ENCODE results near the gene DIP2C.
A peak's percentile ranks its signal among the peaks of the same experiment; 100 is the strongest.

The DIP2C gene

DNA sequence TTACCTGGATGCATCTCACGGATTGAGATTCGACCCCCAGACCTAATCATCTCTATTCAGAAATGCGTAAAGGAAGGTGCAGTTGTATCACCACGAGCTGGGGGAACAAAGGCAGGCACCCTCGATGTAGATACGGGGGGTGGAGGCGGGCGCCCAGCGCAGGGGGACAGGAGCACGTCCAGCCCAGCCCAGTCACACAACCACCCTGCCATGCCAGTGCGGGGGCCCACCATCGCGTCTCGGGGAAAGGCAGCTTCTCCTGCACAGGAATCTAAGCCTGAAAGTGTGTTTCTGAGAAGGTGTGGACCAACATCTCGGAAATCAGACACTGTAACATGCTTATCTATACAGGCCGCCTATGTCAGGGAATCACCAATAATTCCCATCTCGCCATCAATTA lies 131.1 kb downstream of the DIP2C start:
- DNase-seq (ENCODE audit: low read depth in 4 of 4, low spot score in 1 of 4) = no peak

DNA sequence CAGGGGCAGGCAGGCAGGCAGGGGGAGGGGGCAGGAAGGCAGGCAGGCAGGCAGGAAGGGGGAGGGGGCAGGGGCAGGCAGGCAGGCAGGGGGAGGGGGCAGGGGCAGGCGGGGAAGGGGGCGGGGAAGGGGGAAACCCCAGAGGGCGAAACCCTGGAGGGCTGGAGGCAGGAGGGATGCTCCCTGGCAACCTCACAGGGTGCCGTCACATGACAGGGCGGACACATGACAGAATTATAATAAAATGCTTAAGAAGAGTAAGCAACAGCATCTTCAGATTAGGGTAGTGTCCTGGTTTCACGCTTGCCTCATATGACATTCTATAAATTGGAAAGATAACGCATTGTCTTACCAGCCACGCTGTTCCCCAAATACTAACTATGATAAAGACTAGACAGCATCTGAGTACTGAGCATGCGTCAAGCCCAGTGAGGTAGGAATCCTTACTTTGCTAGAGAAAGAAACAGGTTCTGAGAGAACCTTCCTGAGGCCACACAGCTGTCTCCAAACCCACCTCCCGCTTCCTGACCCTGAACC lies 131.6 kb downstream of the DIP2C start:
- peak in 1 of 4 experiments; percentile 23 for DNase-seq (ENCODE audit: low read depth in 4 of 4, low spot score in 1 of 4)

DNA sequence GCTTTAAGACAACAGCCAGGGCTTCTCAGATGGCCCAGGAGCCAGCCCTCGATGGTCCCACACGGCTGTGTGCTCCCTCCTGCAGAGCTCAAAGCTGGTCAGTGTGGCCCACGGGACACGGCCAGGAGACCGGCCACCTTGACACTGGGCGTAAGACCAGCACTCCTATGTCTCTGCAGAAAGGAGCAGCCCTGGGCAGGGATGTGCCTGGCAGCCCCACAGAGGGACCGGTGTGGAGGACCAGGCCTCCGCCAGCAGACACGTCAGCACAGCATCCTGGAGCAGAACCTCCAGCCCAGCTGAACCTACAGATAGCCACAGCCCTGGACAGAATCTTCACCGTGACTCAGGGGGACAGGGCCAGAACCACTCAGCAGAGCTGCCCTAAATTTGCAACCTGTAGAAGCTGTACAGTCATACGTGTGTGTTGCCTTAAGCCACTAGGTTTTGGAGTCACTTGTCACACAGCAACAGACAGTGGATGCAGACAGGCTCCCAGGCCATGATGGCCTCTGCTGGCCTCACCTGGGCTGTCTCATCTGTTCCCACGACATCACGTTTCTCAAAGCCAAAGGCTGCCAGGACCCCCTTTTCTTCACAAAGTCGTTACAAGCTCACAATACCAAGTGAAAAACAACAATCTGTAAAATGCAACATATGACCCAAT lies 132.4 kb downstream of the DIP2C start:
- DNase-seq (ENCODE audit: low read depth in 4 of 4, low spot score in 1 of 4) = no peak

DNA sequence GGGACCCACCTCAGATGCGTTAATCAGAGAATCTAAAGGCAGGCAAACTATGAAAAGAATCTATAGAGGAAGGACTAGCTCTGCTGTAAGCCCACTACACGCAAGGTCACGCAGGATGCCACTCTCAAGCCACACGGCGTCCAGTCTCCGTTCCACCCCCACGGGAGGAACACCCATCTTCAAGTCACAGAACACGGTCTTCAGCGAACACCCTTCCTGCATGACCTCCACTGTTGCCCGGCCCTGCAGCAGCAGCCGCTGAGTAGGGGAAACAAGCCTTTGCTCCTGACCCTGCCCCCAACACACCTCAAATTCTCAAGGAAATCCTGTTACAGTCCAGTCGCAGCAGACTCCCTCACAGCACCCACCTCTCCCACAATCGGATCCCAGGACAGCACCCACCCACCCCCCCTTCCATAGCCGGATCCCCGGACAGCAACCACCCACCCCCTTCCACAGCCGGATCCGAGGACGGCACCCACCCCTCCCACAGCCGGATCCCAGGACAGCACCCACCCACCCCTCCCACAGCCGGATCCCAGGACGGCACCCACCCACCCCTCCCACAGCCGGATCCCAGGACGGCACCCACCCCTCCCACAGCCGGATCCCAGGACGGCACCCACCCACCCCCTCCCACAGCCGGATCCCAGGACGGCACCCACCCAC lies 133.7 kb downstream of the DIP2C start:
- DNase-seq (ENCODE audit: low read depth in 4 of 4, low spot score in 1 of 4) = no peak

DNA sequence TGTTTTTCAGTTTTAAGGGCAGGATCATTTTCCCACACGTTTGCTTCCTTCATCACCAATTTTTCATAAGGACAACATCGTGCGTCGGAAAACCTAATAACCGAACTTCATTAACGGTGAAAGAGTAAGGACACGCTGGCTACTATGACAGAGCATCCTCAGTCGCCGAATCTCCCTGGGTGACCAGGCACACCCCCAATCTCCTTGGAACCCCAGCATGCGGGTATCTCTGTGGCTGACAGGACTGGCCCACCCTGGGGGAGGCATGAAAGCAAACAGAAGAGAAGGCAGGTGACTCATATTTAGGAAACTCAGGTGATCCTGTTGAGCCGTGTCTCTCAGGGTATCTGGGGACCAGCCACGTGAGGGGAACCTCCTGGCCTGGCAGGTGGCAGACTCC lies 134.2 kb downstream of the DIP2C start:
- no peak for DNase-seq (ENCODE audit: low read depth in 4 of 4, low spot score in 1 of 4)

DNA sequence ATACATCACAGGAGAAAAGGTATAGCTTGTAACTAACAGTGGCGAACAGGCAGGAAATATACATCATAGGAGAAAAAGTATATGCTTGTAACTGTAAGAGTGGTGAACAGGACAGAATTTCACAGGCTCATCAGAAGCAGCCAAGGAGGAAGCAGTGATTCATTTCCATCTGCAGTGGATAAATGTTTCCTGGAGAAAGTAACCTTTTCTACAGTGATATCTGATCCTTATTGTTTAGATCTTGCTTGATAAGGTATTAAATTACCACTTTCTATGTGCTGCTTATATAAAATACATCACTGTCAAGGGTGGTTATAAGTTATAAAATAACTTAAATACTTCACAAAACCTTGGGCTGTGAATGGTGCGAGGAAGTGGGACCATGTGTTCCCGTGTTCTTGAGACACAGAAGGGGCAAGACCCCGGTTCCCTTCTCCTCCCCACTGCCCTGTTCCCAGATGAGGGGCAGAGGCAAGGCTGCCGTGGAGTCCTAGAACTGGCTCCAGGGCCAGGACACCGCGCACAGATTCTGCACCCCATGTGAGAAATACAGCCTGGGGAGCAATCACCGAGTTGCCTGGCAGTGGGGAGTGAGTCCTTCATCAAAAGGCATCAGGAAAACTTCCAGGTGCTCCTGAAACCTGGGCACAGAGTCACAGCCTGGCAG lies 135.2 kb downstream of the DIP2C start:
- no peak for DNase-seq (ENCODE audit: low read depth in 4 of 4, low spot score in 1 of 4)

DNA sequence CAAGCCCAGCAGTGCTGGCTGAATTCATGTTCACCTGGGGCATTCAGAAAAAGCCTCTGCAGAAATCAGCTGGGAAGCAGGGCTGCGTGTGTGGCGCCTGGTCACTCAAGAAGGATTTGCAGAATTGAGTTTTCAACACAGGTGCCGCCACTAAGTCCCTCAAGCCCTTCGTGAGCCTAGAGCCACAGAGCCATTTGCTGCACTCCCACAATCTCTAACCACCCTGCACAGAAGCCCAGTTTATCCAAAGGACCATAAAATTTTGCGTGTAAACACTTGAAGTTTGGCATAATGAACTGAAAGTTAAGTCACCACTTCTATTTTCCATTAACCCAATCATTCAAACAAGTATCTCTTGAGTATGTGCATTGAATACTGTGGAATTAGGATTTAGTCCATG lies 136.2 kb downstream of the DIP2C start:
- DNase-seq (ENCODE audit: low read depth in 4 of 4, low spot score in 1 of 4) = no peak

DNA sequence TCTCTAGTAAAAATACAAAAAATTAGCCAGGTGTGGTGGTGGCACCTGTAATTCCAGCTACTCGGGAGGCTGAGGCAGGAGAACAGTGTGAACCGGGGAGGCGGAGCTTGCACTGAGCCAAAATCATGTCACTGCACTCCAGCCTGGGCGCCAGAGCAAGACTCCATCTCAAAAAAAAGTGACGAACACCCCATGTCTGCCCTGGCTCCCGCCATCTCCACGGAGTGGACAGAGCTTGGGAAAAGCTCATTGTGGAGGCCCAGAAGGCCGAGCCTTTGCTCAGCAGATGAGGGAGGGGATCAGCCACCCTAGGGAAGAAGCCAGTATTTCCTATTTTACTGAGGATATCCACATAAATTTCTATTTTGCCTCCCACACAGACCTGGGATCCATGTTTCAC lies 136.8 kb downstream of the DIP2C start:
- no peak for DNase-seq (ENCODE audit: low read depth in 4 of 4, low spot score in 1 of 4)

DNA sequence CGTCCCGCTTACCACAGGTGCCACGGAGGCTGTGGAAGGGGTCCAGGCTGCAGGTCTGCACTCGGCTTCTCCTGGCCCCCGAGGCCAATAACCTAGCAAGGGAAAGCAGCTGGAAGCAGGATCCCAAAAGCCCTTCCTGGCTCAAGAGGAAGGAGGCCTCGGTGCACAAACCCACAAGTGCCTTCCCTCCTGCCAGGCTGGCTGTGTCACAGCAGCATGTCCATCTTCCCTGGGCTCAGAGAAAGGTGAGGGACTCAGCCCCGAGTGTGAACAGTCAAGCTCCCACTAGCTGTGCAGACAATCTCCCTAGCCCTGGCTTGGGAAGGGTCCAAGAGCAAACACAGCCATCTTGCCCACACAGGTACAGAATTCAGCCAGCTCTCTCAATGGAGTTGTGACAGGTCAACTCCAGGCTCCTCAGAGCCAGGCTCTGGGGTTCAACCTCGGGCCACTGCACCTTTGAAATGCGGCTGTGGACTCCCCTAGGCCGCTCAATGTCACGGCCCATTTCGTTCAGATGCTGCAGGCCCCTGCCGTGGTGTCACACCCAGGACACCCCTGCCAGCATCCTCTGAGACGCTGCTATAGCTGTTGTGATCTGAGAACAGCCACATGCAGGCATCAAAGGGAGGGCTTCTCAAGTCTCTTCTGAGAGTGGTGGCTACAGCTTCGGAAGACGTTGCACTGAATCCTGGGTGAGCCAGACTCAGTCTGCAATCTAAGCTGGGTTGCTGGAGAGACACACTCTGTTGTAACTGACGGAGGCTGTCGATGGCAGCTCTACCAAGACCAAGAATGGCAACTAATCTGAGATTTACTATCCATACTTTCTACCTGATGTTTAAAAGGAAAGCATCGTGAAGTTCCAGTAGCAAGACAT lies 137.9 kb downstream of the DIP2C start:
- DNase-seq (ENCODE audit: low read depth in 4 of 4, low spot score in 1 of 4) = no peak

DNA sequence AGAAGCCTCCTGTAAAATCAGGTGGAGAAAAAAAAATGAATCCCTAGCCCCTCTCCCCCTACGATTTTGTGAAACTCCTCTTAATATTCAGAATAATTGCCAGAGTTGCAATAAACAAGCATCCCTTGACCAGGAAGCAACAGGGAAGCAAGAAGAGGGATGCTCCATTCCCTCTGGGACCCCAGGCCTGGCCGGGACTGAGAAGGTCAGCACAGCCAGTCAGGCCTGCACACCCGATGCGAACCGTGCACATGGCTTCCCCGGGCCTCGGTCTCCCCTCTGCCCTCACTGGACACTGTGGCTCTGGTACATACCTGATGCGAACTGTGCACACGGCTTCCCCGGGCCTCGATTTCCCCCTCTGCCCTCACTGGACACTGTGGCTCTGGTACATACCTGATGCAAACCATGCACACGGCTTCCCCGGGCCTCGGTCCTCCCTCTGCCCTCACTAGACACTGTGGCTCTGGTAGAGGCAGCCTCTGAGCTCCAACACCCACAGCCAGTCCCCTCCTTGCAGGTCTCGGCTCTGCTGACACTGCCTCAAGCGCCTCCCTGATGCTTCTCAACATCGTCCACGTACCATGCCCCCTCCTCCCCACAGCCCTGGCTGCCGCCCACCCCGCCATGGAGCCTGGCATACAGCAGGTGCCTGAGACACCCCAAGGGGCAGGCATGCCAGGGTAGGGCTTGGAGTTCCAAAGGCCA lies 138.6 kb downstream of the DIP2C start:
- no peak for DNase-seq (ENCODE audit: low read depth in 4 of 4, low spot score in 1 of 4)

DNA sequence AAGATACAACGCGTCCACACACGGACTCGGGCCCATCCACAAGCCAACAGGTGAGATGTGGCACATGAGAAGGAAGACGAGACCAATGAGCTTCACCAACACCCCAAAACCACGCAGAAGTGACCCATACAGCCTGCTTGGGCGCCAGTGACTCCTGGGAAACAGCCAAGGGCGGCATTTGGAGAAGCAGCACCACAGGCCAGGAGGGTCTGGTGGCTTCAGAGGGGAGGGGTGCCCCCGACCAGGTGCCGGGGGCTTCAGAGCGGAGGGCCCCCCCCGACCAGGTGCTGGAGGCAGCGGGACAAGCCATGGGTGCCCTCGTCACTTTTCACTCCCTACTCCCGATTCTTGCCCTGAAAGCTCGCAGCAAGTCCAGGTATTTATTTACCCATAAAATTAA lies 140.1 kb downstream of the DIP2C start:
- no peak for DNase-seq (ENCODE audit: low read depth in 4 of 4, low spot score in 1 of 4)

DNA sequence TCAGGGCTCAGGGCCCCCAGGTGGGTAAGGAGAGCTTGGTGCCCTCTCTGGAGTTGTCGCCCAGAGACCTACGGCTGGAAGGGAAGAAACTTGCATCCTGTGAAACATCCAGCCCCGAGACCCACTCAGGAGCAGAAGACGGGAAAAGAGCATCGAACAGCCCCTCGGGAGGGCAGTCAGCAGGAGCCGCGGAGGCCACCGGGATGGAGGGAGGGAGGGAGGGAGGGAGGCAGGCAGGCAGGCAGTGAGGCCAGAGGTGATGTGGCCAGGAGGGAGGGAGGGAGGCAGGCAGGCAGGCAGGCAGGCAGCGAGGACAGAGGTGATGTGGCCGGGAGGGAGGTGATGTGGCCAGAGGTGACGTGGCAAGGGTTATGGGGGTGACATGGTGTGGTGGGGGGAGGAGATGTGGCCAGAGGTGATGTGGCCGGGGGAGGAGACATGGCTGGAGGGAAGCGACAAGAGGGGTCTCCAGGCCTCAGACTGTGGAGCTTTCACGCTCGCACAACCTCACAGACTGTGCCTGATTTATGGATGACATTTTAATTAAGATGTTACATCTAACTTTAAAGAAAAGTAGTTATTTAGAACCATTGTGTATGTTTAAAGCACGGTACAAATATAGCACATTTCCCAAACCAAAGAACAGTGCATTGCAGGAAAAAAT lies 141.1 kb downstream of the DIP2C start:
- DNase-seq (ENCODE audit: low read depth in 4 of 4, low spot score in 1 of 4) = no peak

DNA sequence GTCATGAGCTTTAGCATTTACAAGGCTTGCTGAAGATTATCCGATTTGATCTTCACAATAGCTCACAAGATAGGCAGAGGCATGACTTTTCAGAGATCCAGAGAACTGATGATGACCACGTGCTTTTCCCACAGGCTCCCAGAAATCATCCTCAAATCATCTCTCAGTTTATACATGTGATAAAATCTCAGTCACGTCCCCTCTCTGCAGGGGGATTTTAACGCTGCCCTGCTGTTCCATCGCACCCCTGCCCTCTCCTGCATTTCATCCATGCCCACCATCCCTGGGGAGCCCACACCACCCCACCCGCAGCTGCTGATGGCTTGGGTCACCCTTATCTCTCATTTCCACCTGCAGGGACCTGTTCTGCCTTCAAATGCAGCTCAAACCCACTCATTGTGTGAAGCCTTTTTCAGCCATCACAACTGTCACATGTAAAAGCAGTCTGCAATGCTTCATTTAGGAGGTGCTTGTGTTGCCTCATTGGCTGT lies 141.8 kb downstream of the DIP2C start:
- no peak for DNase-seq (ENCODE audit: low read depth in 4 of 4, low spot score in 1 of 4)

DNA sequence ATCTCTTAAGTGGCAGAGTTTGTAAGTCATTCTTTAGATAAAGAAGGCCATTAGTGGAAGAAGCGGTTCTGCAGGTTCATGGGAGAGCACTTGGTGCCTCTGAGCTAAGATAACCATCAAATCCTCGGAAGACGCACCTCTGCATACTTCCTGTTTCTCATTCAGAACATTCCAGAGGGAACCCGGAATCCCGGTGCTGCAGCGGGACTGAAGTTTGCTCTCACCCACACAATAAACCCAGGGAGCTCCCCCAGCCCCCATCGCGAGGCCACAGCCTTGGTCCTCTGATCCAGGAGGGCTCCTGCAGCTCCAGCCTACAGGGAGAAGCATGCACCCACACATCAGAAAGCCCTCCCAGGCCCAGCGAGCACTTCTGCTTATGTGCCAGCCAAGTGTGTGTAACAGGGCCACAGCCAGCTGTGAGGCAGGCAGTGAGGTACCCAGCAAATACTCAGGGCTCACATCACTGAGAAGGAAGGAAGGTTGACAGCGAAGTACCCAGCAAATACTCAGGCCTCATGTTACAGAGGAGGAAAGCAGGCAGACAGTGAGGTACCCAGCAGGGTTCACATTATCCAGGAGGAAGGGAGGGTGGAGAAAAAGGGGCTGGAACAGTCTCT lies 142.4 kb downstream of the DIP2C start:
- DNase-seq (ENCODE audit: low read depth in 4 of 4, low spot score in 1 of 4) = no peak

DNA sequence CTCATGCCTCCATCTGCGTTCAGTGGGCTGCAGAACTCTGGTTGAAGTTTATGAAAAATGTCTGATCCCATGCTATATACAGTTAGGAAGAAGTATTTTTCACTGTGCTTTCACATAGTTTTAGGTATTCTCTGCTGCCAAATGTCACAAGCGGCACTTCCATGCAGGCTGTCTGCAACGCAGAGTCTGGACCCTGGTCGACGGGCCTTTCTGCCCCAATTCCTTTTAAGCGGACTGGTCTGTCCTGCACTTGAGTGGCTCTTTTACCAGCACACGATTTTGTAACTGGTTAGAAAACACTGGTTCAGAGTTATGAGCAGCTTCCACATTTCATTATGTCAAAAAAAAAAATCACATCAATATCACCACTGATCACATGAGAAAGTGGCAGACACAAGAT lies 143.0 kb downstream of the DIP2C start:
- no peak for DNase-seq (ENCODE audit: low read depth in 4 of 4, low spot score in 1 of 4)

DNA sequence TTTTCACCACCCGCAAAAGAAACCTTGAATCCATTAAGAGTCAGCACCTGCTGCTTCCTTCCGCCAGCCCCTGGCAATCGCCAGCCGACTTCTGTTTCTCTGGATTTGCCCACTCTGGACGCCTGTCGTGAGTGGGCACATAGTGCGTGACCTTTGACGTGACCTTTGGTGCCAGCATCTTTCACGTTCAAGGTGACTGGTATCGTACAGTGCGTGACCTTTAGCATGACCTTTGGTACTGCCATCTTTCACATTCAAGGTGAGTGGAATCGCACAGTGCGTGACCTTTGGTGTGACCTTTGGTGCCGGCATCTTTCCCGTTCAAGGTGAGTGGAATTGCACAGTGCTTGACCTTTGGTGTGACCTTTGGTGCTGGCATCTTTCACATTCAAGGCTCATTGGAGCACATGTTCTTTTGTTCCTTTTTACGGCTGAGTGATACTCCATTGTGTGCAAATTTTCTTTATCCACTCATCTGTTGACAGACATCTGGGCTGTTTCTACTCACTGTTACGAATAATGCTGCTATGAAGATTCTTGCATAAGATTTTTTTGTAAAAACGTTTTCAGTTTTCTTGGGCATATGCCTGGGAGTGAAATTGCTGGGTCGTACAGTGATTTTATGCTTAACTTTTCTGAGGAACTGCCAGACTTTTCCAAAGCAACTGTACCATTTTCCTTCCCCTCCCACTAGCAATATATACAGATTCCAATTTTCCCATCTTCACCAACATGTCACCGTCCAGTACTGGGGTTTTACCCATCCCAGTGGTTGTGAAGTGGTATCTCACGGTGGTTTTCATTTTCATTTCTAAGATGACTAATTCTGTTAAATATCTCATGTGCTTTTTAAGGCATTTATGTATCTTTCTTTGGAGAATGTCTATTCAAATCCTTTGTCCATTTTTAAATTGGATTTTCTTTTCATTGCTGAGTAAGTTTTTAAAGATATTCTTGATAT lies 145.3 kb downstream of the DIP2C start:
- no peak for DNase-seq (ENCODE audit: low read depth in 4 of 4, low spot score in 1 of 4)

DNA sequence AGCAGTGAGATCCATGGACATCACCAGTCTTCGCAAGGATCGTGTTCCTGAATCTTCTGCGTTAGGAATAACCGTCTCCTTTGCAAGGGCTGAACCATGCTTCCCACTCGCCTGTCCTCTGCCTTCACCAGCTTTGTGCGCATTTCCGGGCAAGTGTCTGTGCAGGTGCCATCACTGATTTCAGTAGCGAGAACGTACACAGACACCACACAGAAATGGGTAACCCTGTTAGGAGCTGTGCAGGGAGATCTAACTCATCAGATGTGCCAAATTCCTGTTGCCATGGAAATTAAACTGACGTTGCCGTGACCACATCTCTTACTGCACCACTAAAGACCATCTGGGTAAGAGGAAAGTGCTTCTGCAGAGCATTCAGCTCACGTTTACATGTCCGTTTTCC lies 146.3 kb downstream of the DIP2C start:
- DNase-seq (ENCODE audit: low read depth in 4 of 4, low spot score in 1 of 4) = no peak

DNA sequence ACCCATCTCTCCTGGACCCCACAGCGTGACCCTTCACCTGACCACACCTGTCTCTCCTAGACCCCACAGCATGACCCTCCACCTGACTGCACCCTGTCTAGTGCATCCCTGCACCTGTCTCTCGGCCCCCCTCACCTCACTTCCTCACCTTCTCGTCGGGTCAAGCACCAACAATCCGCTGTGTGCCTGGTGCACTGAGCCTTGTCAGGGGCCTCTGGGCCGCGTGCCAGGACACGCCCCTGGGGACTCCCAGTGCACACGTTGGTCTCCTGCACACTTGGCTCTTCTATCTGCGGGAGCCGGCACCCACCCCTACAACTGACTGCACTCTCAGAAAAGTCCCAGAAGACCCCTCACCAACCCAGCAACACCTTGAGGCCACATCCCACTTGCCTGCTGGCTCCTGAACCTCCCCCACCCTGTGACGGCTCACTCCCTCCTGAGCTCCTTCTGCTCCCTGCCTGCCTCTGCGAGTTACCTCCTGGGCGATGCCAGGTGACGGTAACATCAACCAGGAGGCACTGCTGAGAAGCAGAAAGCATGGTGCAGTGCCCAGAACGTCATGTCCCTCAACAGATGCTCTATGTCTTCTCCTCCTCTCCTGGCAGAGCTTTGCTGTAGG lies 147.6 kb downstream of the DIP2C start:
- DNase-seq (ENCODE audit: low read depth in 4 of 4, low spot score in 1 of 4) = no peak
